ENCODE results near the gene SMURF1. TPM values are rescaled to one million over a fixed set of nuclear protein-coding genes. Genes with fewer than 3 reads are reported as not detected.

SMURF1 gene
- total and polyA plus RNA-seq, 4 donors: 2.9 to 16.8 (median 5.9) TPM

DNA sequence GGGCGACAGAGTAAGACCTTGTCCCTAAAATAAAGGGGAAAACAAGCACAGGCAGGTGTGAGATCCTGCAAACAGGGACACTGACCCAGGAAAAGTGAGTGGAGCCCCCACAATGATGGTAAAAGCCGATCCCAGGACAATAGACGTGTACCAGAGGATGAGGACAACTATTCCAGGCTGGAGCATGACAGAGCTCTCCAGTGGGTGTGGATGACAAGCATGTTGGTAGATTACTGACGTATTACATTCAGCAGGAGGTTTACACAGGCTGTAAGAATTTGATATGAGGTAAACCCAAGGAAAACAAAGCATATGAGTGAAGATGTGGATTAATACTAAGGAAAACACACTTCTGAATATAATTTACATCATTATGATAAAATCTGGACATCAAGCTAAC lies 27.8 kb upstream of the SMURF1 start:
- no peak for TF ChIP-seq RAD21 (IDR thresholded peaks at IDR 0.05)
- TF ChIP-seq YY1 (IDR thresholded peaks at IDR 0.05): no peak
- no peak for TF ChIP-seq RXRA (IDR thresholded peaks at IDR 0.05)
- H3K9me3 ChIP-seq (ENCODE audit: control insufficient read depth in 4 of 4, low read length in 3 of 4): no peaks in the 10 kb centered on the region
- H3K27ac ChIP-seq (ENCODE audit: low read depth in 1 of 2, low read length in 2 of 2): no peak overlapping the region
- no peak overlapping the region for H3K4me3 ChIP-seq (ENCODE audit: low read depth in 1 of 3, low read length in 3 of 3)
- H3K36me3 ChIP-seq (ENCODE audit: control insufficient read depth in 4 of 4, insufficient read depth in 3 of 4, low read depth in 1 of 4, low read length in 3 of 4): no peaks in the 10 kb centered on the region
- H3K9ac ChIP-seq (ENCODE audit: low read depth in 1 of 2, low read length in 2 of 2): no peak overlapping the region
- peaks cover 3 to 24% (median 8%) of the 10 kb centered on the region in 4 donors for H3K4me1 ChIP-seq (ENCODE audit: control insufficient read depth in 4 of 4, insufficient read depth in 4 of 4, low read length in 3 of 4)
- WGBS: 73% methylated on average over 4 of the region's 4 CpGs
- DNase-seq (ENCODE audit: low spot score): no peak
- H3K27me3 ChIP-seq (ENCODE audit: control insufficient read depth in 4 of 4, insufficient read depth in 4 of 4, low read length in 3 of 4): no peaks in the 10 kb centered on the region

DNA sequence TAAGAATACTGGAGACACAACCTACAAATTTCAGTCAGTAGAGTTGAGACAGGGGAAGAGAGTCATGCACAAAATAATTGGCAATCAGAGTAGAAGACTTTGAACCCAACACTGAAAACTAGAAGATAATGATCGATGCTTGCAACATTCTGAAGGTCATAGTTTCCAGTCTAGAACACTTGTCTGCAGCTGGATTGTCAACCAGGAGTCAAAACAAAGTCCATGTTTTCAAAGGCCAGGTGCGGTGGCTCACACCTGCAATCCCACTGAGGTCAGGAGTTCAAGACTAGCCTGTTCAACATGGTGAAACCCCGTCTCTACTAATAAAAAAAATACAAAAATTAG lies 26.8 kb upstream of the SMURF1 start:
- H3K27me3 ChIP-seq (ENCODE audit: control insufficient read depth in 4 of 4, insufficient read depth in 4 of 4, low read length in 3 of 4): no peaks in the 10 kb centered on the region
- DNase-seq (ENCODE audit: low spot score): no peak
- peak overlapping the region in 1 of 2 donors; percentile 40 for H3K27ac ChIP-seq (ENCODE audit: low read depth in 1 of 2, low read length in 2 of 2)
- H3K4me3 ChIP-seq (ENCODE audit: low read depth in 1 of 3, low read length in 3 of 3): no peak overlapping the region
- WGBS: 40% methylated on average over 3 of the region's 3 CpGs
- peaks cover 3 to 24% (median 8%) of the 10 kb centered on the region in 4 donors for H3K4me1 ChIP-seq (ENCODE audit: control insufficient read depth in 4 of 4, insufficient read depth in 4 of 4, low read length in 3 of 4)
- no peaks in the 10 kb centered on the region for H3K9me3 ChIP-seq (ENCODE audit: control insufficient read depth in 4 of 4, low read length in 3 of 4)
- TF ChIP-seq TAF1 (conservative IDR thresholded peaks at IDR 0.05) (no peak), EGR1 (IDR thresholded peaks at IDR 0.05; ENCODE audit: low read depth in 2 of 2) (peak; percentile 43 to 85), HNF4G (IDR thresholded peaks at IDR 0.05) (peak; percentile 99), FOXA2 (IDR thresholded peaks at IDR 0.05) (peak; percentile 76), JUND (IDR thresholded peaks at IDR 0.05) (peak; percentile 95 to 99), NR2F2 (IDR thresholded peaks at IDR 0.05) (peak; percentile 90), FOXA1 (IDR thresholded peaks at IDR 0.05) (peak; percentile 54), HNF4A (conservative IDR thresholded peaks at IDR 0.05) (peak; percentile 98 to 99), RAD21 (IDR thresholded peaks at IDR 0.05) (peak; percentile 56 to 69), RXRA (IDR thresholded peaks at IDR 0.05) (peak; percentile 97 to 98), GABPA (IDR thresholded peaks at IDR 0.05 in 1 of 2, conservative IDR thresholded peaks at IDR 0.05 in 1 of 2) (peak in 1 of 2 donors; percentile 40), SP1 (IDR thresholded peaks at IDR 0.05) (peak; percentile 96), YY1 (IDR thresholded peaks at IDR 0.05) (peak; percentile 36)
- TF ChIP-seq, protein P1, sequence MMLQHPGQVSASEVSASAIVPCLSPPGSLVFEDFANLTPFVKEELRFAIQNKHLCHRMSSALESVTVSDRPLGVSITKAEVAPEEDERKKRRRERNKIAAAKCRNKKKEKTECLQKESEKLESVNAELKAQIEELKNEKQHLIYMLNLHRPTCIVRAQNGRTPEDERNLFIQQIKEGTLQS (IDR thresholded peaks at IDR 0.05): peak; percentile 92
- TF ChIP-seq, protein P2, sequence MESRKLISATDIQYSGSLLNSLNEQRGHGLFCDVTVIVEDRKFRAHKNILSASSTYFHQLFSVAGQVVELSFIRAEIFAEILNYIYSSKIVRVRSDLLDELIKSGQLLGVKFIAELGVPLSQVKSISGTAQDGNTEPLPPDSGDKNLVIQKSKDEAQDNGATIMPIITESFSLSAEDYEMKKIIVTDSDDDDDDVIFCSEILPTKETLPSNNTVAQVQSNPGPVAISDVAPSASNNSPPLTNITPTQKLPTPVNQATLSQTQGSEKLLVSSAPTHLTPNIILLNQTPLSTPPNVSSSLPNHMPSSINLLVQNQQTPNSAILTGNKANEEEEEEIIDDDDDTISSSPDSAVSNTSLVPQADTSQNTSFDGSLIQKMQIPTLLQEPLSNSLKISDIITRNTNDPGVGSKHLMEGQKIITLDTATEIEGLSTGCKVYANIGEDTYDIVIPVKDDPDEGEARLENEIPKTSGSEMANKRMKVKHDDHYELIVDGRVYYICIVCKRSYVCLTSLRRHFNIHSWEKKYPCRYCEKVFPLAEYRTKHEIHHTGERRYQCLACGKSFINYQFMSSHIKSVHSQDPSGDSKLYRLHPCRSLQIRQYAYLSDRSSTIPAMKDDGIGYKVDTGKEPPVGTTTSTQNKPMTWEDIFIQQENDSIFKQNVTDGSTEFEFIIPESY (IDR thresholded peaks at IDR 0.05): peak; percentile 80
- TF ChIP-seq, protein P3, sequence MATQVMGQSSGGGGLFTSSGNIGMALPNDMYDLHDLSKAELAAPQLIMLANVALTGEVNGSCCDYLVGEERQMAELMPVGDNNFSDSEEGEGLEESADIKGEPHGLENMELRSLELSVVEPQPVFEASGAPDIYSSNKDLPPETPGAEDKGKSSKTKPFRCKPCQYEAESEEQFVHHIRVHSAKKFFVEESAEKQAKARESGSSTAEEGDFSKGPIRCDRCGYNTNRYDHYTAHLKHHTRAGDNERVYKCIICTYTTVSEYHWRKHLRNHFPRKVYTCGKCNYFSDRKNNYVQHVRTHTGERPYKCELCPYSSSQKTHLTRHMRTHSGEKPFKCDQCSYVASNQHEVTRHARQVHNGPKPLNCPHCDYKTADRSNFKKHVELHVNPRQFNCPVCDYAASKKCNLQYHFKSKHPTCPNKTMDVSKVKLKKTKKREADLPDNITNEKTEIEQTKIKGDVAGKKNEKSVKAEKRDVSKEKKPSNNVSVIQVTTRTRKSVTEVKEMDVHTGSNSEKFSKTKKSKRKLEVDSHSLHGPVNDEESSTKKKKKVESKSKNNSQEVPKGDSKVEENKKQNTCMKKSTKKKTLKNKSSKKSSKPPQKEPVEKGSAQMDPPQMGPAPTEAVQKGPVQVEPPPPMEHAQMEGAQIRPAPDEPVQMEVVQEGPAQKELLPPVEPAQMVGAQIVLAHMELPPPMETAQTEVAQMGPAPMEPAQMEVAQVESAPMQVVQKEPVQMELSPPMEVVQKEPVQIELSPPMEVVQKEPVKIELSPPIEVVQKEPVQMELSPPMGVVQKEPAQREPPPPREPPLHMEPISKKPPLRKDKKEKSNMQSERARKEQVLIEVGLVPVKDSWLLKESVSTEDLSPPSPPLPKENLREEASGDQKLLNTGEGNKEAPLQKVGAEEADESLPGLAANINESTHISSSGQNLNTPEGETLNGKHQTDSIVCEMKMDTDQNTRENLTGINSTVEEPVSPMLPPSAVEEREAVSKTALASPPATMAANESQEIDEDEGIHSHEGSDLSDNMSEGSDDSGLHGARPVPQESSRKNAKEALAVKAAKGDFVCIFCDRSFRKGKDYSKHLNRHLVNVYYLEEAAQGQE (IDR thresholded peaks at IDR 0.05): peak; percentile 71
- TF ChIP-seq, protein P4, sequence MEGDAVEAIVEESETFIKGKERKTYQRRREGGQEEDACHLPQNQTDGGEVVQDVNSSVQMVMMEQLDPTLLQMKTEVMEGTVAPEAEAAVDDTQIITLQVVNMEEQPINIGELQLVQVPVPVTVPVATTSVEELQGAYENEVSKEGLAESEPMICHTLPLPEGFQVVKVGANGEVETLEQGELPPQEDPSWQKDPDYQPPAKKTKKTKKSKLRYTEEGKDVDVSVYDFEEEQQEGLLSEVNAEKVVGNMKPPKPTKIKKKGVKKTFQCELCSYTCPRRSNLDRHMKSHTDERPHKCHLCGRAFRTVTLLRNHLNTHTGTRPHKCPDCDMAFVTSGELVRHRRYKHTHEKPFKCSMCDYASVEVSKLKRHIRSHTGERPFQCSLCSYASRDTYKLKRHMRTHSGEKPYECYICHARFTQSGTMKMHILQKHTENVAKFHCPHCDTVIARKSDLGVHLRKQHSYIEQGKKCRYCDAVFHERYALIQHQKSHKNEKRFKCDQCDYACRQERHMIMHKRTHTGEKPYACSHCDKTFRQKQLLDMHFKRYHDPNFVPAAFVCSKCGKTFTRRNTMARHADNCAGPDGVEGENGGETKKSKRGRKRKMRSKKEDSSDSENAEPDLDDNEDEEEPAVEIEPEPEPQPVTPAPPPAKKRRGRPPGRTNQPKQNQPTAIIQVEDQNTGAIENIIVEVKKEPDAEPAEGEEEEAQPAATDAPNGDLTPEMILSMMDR (IDR thresholded peaks at IDR 0.05; ENCODE audit: low read depth, low read length, missing input control): no peak
- TF ChIP-seq, protein P5, sequence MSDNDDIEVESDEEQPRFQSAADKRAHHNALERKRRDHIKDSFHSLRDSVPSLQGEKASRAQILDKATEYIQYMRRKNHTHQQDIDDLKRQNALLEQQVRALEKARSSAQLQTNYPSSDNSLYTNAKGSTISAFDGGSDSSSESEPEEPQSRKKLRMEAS (IDR thresholded peaks at IDR 0.05): peak; percentile 85
- H3K36me3 ChIP-seq (ENCODE audit: control insufficient read depth in 4 of 4, insufficient read depth in 3 of 4, low read depth in 1 of 4, low read length in 3 of 4): no peaks in the 10 kb centered on the region
- no peak overlapping the region for H3K9ac ChIP-seq (ENCODE audit: low read depth in 1 of 2, low read length in 2 of 2)
